ES-I3 (cell line): ENCODE data around the gene TARBP2.

Source experiments
- H3K36me3 ChIP-seq: 2 replicates; pipeline ENCODE4 v1.6.1; 2013; ENCODE audit warnings: mild to moderate bottlenecking, low read length, control low read depth, moderate library complexity; ENCODE audit not compliant: insufficient read depth
- H3K4me1 ChIP-seq: 2 replicates; pipeline ENCODE4 v1.6.1; 2013; ENCODE audit warnings: mild to moderate bottlenecking, control low read depth, low read length; ENCODE audit not compliant: insufficient read depth
- H3K9ac ChIP-seq: 2 replicates; pipeline ENCODE4 v1.6.1; 2013; ENCODE audit warnings: low read depth, mild to moderate bottlenecking, low read length, moderate library complexity
- H3K9me3 ChIP-seq: 2 replicates; pipeline ENCODE4 v1.6.1; 2013; ENCODE audit warnings: mild to moderate bottlenecking, low read length, moderate library complexity; ENCODE audit not compliant: control insufficient read depth, insufficient read depth

Gene TARBP2

GRCh38 chr12:53506881-53507602, 6.0 kb downstream of the TARBP2 start, which contains the start of gene NPFF:
Gene NPFF (minus strand): TSS chr12:53507484. CDS start chr12:53507474, 10 bp downstream.
- Histone ChIP-seq H3K9ac (no peak within 1 kb of the TSS), H3K9me3 (no peaks in the 10 kb centered on the region), H3K4me1 (peaks cover 1% of the 10 kb centered on the region; the same call in 1 of the 2 replicates), H3K36me3 (no peaks in the 10 kb centered on the region)

GRCh38 chr12:53507603-53507885, 6.5 kb downstream of the TARBP2 start:
- Histone ChIP-seq H3K9ac (no peak overlapping the region), H3K36me3 (no peaks in the 10 kb centered on the region)

GRCh38 chr12:53508534-53509170, 7.6 kb downstream of the TARBP2 start:
- Histone ChIP-seq H3K4me1 (no peaks in the 10 kb centered on the region; the same call in 1 of the 2 replicates), H3K9me3 (no peaks in the 10 kb centered on the region), H3K9ac (no peak overlapping the region), H3K36me3 (no peaks in the 10 kb centered on the region)

More at GRCh38 chr12:53507603-53507885, 6.5 kb downstream of the TARBP2 start:
- Histone ChIP-seq H3K4me1 (no peaks in the 10 kb centered on the region; the same call in 1 of the 2 replicates), H3K9me3 (no peaks in the 10 kb centered on the region)

GRCh38 chr12:53510181-53510812, 9.2 kb downstream of the TARBP2 start:
- Histone ChIP-seq H3K4me1 (no peaks in the 10 kb centered on the region; the same call in 1 of the 2 replicates), H3K9me3 (no peaks in the 10 kb centered on the region), H3K9ac (no peak overlapping the region), H3K36me3 (no peaks in the 10 kb centered on the region)

- Histone ChIP-seq H3K36me3 (no peaks in the 10 kb centered on the region), H3K9me3 (no peaks in the 10 kb centered on the region), H3K4me1 (no peaks in the 10 kb centered on the region; the same call in 1 of the 2 replicates), H3K9ac (no peak overlapping the region)
Observed at GRCh38 chr12:53513712-53514410, 12.8 kb downstream of the TARBP2 start.

GRCh38 chr12:53514628-53515290, 13.7 kb downstream of the TARBP2 start:
- Histone ChIP-seq H3K9ac (no peak overlapping the region), H3K36me3 (no peaks in the 10 kb centered on the region), H3K9me3 (no peaks in the 10 kb centered on the region), H3K4me1 (no peaks in the 10 kb centered on the region)

GRCh38 chr12:53515291-53515680, 14.2 kb downstream of the TARBP2 start:
- Histone ChIP-seq H3K4me1 (no peaks in the 10 kb centered on the region), H3K9ac (no peak overlapping the region), H3K9me3 (no peaks in the 10 kb centered on the region), H3K36me3 (0 out of 2 replicates have a peak, but pooled peaks cover 3% of the 10 kb centered on the region)

- Histone ChIP-seq H3K9ac (no peak overlapping the region), H3K4me1 (no peaks in the 10 kb centered on the region), H3K36me3 (0 out of 2 replicates have a peak, but pooled peaks cover 5% of the 10 kb centered on the region), H3K9me3 (no peaks in the 10 kb centered on the region)
Observed at GRCh38 chr12:53516758-53517455, 15.8 kb downstream of the TARBP2 start.

- H3K9me3 ChIP-seq: no peaks in the 10 kb centered on the region
- H3K36me3 ChIP-seq: 0 out of 2 replicates have a peak, but pooled peaks cover 5% of the 10 kb centered on the region
- no peaks in the 10 kb centered on the region for H3K4me1 ChIP-seq
- H3K9ac ChIP-seq: no peak overlapping the region
Observed at GRCh38 chr12:53518381-53518780, 17.3 kb downstream of the TARBP2 start.

GRCh38 chr12:53523131-53523530, 22.0 kb downstream of the TARBP2 start:
- Histone ChIP-seq H3K4me1 (no peaks in the 10 kb centered on the region), H3K36me3 (0 out of 2 replicates have a peak, but pooled peaks cover 5% of the 10 kb centered on the region), H3K9ac (no peak overlapping the region), H3K9me3 (no peaks in the 10 kb centered on the region)

GRCh38 chr12:53524476-53524875, 23.4 kb downstream of the TARBP2 start:
- Histone ChIP-seq H3K36me3 (peaks cover 5% of the 10 kb centered on the region; the same call in 1 of the 2 replicates), H3K9ac (no peak overlapping the region), H3K4me1 (no peaks in the 10 kb centered on the region), H3K9me3 (no peaks in the 10 kb centered on the region)

GRCh38 chr12:53530061-53530460, 29.0 kb downstream of the TARBP2 start:
- H3K9ac ChIP-seq: no peak overlapping the region
- no peaks in the 10 kb centered on the region for H3K9me3 ChIP-seq
- H3K4me1 ChIP-seq: no peaks in the 10 kb centered on the region
- H3K36me3 ChIP-seq: peaks cover 17% of the 10 kb centered on the region

GRCh38 chr12:53530920-53531319, 29.8 kb downstream of the TARBP2 start:
- Histone ChIP-seq H3K9ac (no peak overlapping the region), H3K9me3 (no peaks in the 10 kb centered on the region), H3K4me1 (no peaks in the 10 kb centered on the region), H3K36me3 (peaks cover 17% of the 10 kb centered on the region)
